Measurements from ENCODE around the gene CCL22.
"Not testable (repeated sequence)": the region's sequence is repeated elsewhere in the genome, so short reads cannot be mapped to it uniquely, and the experiment has no call there.

The CCL22 gene

DNA sequence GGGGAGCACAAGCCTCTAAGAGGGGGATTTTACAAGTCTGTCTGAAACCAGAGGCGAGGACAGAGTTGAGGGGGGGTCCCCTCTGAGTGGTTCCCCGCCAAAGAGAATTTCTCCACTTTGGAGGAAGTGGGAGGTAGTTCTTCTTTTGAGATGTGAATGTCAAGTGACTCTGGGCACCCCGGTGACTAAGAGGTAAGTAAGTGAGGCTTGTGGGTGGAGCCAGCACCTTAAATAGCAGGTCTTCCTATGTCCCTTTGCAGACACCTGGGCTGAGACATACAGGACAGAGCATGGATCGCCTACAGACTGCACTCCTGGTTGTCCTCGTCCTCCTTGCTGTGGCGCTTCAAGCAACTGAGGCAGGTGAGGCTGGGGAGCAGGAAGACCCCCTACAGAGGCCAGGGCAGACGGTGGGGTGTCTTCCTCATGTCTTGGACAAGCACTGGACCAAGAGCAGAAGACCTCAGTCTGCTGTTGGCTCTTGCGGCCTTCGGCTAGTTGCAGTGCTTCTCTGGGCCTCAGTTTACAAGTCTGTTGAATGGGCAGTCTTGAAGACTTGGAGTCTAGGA is at the start of gene CCL22:
CCL22 (plus strand) TSS at position 257 of the 569 bp plus-strand sequence; CDS start at position 291, 34 bp downstream.
- no peak for DNase-seq (ENCODE audit: low read depth in 1 of 2, low spot score in 1 of 2)

DNA sequence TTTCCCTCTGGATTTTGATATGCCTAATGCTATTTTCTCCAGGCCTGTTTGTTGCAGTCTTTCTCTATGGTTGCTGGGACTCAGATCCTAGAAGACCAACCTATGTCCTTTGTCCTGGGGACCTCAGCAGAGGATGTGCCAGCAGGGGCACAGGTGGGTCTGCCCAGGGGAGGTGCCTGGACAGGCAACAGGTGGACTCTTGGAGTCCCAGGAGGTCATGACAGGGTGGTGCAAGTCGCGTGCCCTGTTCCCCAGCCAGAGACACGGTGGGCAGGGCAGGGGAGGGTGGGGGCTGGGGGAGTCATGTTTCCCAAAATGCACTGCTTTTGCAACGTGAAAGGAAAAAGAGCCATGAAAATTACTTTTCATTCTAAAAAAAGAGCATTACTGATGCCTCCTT is 47.8 kb upstream of the CCL22 start:
- DNase-seq (ENCODE audit: low read depth in 1 of 2, low spot score in 1 of 2): no peak

DNA sequence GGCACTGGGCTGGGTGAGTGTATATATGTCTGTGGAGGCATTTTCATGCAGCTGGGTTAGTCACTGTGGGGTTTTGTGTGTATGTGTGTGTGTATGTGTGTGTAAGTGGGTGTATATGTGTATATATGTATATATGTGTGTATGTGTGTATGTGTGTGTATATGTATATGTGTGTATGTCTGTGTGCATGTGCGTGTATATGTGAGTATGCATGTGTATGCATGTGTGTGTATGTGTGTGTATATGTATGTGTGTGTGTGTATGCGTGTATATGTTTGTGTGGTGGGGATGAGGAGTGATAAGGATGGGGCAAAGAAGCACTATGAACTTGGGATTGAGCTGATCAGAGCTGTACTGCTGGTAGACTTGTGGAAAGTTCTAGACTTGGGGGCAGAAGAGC is 45.1 kb upstream of the CCL22 start:
- DNase-seq (ENCODE audit: low read depth in 1 of 2, low spot score in 1 of 2): no peak

GRCh38 chr16:57314161-57314785 is 44.3 kb upstream of the CCL22 start:
- DNase-seq (ENCODE audit: low read depth in 1 of 2, low spot score in 1 of 2): no peak

- DNase-seq (ENCODE audit: low read depth in 1 of 2, low spot score in 1 of 2): no peak
These were observed 43.2 kb upstream of the CCL22 start for GRCh38 chr16:57315416-57315815.

- no peak for DNase-seq (ENCODE audit: low read depth in 1 of 2, low spot score in 1 of 2)
These were observed 42.1 kb upstream of the CCL22 start for GRCh38 chr16:57316390-57317017.

GRCh38 chr16:57318240-57318970 is 40.2 kb upstream of the CCL22 start:
- DNase-seq (ENCODE audit: low read depth in 1 of 2, low spot score in 1 of 2): no peak

DNA sequence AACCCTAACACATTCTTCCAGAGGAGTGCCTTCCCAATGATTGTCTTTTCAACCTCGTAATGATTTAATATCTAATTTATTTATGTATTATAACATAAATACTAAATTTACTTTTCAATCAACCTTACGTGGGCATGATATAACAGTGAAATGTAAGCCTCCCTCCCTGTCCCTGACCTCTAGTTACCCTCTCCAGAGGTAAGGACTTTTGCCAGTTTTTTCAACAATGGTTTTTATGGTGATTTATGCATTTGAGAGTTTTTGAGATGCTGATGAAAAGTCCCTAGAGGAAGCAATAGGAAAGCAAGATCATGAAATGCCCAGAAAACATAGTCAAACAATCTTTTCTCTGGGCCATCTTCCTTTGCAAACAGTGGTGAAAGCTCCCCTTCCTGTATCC is 38.9 kb upstream of the CCL22 start:
- no peak for DNase-seq (ENCODE audit: low read depth in 1 of 2, low spot score in 1 of 2)

GRCh38 chr16:57324749-57325148 is 33.8 kb upstream of the CCL22 start:
- DNase-seq (ENCODE audit: low read depth in 1 of 2, low spot score in 1 of 2): no peak

DNA sequence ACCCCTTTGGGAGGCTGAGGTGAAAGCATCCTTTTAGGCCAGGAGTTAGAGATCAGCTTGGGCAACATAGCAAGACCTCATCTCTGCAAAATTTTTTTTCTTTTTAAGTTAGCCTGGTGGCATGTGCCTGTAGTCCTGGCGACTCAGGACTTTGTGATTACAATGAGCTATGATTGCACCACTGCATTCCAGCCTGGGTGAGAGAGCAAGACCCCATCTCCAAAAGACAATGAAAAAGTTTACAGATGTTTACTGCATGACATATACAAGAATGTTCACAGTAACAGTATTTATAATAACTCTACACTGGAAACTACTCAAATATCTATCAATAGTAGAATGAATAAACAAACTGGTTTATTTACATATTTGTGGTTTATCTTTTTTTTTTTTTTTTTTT is 33.1 kb upstream of the CCL22 start:
- DNase-seq (ENCODE audit: low read depth in 1 of 2, low spot score in 1 of 2): no peak

DNA sequence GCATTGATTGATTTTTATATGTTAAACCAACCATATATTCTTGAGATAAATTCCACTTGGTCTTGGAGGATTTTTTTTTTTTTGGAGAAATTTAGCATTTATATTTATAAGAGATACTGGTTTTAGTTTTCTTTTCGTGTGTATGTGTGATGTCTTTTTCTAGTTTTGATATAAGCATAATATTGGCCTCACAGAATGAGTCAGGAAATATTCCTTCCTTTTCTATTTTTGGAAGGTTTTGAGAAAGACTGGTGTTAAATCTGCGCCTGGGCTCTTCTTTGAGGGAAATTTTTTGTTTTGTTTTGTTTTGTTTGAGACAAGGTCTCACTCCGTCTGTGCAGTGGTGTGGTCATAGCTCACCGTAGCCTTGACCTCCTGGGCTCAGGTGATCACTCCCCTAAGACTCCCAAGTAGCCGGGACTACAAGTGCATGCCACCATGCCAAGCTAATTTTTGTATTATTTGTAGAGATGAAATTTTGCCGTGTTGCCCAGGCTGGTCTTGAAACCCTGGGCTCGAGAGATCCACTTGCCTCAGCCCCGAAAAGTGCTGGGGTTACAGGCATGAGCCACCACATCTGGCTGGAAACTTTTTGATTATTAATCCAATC is 28.8 kb upstream of the CCL22 start:
- DNase-seq (ENCODE audit: low read depth in 1 of 2, low spot score in 1 of 2): no peak

GRCh38 chr16:57331355-57331754 is 27.2 kb upstream of the CCL22 start:
- DNase-seq (ENCODE audit: low read depth in 1 of 2, low spot score in 1 of 2): no peak

DNA sequence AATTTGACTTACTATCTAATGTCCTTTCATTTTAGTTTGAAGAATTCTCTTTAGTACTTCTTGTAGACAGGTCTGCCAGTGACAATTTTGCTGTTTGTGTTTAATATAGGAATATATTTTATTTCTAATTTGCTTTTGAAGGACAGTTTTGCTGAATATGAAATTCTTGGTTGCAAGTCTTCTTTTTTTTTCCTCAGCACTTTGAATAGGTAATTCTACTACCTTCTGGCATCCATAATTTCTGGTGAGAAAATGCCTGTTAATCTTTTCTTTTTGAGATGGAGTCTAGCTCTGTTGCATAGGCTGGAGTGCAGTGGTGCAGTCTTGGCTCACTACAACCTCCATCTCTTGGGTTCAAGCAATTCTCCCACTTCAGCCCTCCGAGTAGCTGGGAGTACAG is 25.2 kb upstream of the CCL22 start:
- no peak for DNase-seq (ENCODE audit: low read depth in 1 of 2, low spot score in 1 of 2)

DNA sequence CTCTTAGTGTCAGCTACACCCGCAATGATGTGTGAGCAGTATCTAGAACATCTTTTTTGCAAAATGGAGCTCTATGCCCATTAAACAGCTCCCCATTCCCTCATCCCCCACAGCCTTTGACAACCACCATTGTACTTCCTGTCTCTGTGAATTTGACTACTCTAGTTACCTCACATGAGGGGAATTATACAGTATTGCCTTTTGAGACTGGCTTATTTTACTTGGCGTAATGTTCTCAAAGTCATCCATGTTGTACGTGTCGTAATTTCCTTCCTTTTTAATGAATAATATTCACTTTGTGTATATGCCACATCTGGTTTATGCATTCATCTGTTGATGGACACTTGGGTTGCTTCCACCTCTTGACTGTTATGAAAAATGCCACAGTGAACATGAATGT is 23.2 kb upstream of the CCL22 start:
- DNase-seq (ENCODE audit: low read depth in 1 of 2, low spot score in 1 of 2): no peak

DNA sequence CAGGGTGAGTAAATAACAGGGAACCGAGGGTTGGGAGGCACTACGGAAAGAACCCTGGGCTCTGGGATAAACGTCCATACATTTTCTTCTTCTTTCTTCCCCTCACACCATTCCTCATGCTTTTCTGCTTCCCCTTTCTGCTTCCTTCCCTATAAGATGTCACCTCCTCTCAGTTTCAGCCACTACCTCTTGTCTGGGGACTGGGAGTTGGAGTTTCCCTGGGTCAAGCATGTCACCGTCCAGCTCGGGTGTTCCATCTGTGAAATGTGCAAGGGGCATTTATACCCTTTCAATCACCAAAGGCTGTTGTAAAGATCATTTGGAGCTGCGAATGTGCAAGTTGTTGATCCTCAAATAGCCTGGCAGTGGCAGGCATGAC is 17.5 kb upstream of the CCL22 start:
- DNase-seq (ENCODE audit: low read depth in 1 of 2, low spot score in 1 of 2): no peak

DNA sequence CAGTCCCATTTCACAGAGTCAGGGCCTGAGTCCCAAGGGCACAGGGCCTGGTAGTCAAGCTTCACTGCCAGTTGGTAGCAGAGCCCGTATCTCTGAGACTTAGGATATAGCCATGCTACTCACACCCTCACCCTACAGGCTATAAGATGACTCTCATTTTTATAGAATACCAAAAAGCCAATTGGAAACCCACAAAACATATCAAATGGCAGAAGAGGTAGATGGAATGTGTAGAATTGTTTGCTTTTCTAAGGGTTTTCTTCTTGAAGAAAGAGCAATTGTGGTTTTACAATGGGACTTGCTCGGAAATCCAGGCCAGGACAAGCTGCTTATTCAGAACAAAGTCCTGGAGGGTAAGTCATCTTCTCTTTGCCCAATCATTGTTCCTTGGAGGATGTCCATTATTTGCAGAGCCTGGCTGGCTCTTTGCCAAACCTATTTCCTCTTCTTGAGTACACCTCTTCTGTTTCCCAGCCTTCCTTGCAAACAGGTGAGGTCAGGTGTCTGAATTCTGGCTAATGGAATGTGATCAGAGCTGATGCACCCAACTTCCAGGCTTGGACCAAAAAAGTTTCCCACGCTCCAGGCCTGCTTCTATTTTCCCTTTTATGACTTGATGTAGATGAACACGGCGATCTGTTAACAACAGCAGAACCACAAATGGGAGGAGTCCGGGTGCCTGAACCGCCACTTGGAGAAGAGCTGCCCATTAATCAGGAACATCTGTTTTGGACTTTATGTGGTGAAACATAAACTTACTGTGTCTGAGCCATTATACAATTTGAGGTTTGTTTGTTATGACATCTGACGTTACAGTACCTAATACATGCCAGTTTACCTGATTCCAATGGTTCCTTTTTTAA is 16.9 kb upstream of the CCL22 start:
- no peak for DNase-seq (ENCODE audit: low read depth in 1 of 2, low spot score in 1 of 2)

DNA sequence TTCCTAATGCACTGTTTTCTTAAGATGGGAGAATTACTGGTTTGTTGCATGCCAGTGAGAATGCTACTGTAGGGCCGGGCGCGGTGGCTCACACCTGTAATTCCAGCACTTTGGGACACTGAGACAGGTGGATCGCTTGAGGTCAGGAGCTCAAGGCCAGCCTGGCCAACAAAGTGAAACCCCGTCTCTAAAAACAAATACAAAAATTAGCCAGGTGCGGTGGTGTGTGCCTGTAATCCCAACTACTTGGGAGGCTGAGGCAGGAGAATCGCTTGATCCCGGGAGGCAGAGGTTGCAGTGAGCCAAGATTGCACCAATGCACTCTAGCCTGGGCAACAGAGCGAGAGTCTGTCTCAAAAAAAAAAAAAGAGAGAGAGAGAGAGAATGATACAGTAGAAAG is 16.0 kb upstream of the CCL22 start:
- DNase-seq (ENCODE audit: low read depth in 1 of 2, low spot score in 1 of 2): not testable (repeated sequence)

- no peak for DNase-seq (ENCODE audit: low read depth in 1 of 2, low spot score in 1 of 2)
These were observed 15.4 kb upstream of the CCL22 start for GRCh38 chr16:57343221-57343620.

- not testable (repeated sequence) for DNase-seq (ENCODE audit: low read depth in 1 of 2, low spot score in 1 of 2)
These were observed 14.5 kb upstream of the CCL22 start for GRCh38 chr16:57344094-57344493.

GRCh38 chr16:57345021-57345420 is 13.6 kb upstream of the CCL22 start:
- no peak for DNase-seq (ENCODE audit: low read depth in 1 of 2, low spot score in 1 of 2)

DNA sequence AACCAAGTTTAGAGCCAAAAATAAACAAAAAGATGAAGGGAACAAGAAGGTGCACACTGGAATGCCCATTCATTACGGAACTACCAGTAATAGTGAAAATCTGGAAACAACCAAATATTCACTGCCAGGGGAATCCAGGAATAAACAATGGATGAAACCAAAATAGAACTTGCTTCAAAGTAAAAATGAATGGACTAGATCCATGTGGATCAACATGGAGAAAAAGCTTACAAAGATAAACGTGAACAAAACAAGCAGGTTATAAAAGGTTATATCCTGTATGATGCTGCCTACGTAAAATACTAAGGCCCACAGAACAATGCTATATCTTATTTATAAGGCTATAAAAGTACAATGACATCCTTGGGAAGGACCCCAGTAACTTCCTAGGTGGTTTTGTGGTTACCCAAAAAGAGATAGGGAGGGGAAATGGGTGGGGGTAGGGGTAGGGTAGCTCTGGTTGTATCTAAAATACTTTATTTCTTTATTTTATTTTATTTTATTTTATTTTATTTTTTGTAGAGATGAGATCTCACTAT is 12.8 kb upstream of the CCL22 start:
- DNase-seq (ENCODE audit: low read depth in 1 of 2, low spot score in 1 of 2): no peak

Measured in activated CD4-positive, alpha-beta T cell treated with anti-CD3 and anti-CD28 coated beads, Interleukin-2, amount 50 U/mL, for 24 hours (primary cell).